ENCODE measurements around the gene RIC1.
A peak's percentile ranks its signal among the peaks of the same experiment; 100 is the strongest.
"Not testable (repeated sequence)": the region's sequence is repeated elsewhere in the genome, so short reads cannot be mapped to it uniquely, and the experiment has no call there.

The RIC1 gene

DNA sequence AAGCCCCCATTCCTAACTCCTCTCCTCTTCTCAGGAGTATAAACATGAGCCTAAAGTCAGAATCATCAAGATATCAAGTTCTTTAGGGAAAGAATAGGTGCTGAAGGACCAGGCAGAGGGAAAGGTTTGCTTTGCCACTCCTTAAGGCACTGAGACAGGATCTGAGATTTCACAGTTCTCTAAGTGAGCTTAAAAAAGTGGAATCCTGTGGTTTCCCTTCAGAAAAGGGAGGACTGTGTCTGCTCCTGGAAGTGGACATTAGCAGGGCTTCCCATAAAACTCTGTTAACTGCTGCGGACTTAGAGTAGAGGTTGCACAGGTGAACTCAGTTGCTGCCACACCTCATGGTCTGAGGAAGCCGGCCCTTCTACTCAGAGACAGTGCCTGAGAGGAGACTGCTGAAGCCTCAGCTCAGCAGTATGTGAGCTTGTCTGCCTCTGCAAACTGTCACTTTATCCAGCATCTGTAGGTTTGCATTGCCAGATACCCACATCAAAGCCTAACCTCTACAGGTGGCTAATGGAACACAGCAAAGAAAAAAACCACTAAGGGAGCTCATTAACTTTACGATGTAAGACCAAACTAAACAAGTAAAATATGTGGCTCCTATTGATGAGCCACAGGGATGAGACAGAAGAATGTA, 42.9 kb downstream of the RIC1 start:
- DNase-seq: peak; percentile 33

DNA sequence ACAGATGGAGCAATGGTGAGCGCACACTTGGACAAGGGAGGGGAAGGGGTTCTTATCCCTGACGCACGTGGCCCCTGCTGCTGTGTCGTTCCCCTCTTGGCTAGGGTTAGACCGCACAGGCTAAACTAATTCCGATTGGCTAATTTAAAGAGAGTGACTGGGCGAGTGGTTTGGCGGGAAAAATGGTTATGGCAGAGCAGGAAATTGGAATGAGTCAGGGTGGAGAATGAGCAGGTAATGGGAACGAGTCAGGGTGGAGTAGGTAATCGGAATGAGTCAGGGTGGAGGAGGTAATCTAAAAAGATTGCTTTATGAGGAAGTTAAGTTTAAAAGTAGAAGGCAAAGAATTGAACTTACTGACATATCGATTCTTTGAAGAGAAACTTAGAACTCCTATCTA, 46.1 kb downstream of the RIC1 start:
- DNase-seq: not testable (repeated sequence)

DNA sequence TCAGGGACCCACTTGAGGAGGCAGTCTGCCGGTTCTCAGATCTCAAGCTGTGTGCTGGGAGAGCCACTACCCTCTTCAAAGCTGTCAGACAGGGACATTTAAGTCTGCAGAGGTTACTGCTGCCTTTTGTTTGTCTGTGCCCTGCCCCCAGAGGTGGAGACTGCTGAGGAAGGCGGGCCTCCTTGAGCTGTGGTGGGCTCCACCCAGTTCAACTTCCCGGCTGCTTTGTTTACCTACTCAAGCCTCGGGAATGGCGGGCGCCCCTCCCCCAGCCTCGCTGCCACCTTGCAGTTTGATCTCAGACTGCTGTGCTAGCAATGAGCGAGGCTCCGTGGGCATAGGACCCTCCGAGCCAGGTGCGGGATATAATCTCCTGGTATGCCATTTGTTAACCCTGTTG, 54.7 kb downstream of the RIC1 start:
- DNase-seq: not testable (repeated sequence)

DNA sequence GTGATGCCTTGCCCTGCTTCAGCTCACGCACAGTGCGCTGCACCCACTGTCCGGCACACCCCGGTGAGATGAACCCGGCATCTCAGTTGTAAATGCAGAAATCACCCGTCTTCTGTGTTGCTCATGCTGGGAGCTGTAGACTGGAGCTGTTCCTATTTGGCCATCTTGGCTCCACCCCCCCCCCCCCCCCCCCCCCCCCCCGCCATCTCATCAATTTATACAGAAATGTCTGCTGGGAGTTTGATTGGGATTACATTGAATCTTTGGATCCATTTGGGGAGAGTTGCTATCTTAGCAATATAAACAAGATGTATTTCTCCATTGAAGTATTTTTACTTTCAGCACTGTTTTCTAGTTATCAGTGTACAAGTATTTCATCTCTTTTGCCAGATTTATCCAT, 55.2 kb downstream of the RIC1 start:
- DNase-seq: no peak

DNA sequence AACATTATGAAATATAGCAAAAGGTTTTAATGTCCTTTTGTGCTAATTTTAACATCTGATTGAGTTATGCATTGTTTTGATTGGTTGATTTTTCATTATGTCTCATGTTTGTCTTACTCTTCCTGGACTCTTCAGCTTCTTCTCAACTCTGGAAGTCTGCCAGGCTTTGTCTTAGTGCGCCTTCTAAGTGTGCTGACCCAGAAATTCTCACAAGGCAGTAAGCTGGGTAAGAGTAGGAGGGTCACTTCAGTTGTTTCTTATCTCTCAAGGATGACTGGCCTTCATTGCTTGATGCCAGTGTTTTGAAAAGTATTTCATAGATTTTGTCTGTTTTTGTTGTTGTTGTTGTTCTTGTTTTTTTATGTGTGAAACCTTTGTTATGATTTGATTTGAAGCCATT, 59.2 kb downstream of the RIC1 start:
- no peak for DNase-seq

DNA sequence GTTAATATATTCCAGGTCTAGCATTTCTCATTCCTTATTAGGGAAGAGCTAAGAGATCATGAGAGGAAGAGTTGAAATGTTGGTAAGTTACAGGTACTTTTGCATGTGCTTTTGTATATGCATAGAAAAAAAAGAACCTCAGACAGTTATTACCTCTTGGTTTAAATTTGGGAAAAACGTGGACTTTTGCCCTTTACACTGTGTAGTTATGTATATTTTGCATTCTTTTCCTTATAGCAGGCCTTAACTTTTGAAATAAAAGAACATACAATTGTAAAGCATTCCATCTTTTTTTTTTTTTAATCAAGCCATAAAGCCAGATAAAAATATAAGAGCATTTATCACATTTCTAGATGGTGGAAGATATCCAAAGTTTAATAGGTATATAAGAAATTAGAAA, 61.4 kb downstream of the RIC1 start:
- no peak for DNase-seq

DNA sequence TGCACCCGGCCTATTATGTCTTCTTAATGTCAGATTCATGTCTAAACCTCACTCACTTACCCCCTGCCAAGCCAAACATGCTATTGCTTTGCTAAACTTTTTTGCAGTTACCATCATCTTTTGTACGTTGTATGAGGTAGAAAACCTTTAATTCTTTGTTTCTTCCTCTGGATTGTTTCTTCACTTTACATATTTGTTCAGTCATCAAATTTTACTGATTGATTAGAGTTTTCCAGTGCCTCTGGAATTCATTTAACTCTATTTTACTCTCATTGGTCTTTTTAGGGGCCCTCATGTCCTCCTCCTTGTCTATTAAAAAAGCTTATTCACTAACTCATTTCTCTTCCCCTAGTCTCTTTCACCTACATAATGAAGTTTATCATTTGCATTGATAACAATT, 67.0 kb downstream of the RIC1 start:
- DNase-seq: no peak

DNA sequence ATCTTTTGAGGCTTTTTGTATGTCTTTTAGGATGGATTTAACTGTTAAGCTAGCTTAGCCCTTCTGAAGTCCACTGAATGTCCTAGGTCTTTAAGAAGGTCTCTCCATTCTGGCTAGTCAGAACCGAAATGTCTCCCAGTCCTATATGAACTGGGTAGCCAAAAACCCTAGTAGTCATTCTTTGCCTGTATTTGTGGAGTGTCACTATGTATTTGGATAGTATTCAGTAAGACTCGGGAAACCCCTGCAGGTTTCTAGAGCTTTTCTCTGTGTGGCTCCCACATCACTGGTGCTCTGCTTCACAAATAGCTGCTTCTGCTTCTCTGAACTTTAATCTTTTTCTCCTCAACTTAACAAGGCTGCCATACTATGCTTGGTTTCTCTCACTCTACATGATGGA, 68.0 kb downstream of the RIC1 start:
- no peak for DNase-seq

DNA sequence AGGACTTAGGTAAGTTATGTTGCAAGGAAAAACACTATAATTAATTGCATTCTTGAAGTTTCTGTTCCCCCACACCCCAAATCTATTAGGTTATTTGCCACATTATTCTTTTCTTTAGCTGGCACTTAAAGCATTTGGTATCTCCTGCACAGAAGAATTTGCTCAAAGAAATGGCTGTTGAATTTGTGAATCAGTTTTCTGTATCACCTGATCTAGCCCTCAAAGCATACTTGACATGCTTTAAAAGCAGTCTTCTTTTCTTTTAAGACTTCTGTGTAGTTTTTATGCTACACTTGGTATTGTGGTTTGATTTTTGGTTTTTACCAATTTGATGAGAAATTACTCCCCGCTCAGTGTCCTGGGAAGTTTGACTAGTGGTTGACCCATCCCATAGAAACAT, 69.1 kb downstream of the RIC1 start:
- DNase-seq: no peak

DNA sequence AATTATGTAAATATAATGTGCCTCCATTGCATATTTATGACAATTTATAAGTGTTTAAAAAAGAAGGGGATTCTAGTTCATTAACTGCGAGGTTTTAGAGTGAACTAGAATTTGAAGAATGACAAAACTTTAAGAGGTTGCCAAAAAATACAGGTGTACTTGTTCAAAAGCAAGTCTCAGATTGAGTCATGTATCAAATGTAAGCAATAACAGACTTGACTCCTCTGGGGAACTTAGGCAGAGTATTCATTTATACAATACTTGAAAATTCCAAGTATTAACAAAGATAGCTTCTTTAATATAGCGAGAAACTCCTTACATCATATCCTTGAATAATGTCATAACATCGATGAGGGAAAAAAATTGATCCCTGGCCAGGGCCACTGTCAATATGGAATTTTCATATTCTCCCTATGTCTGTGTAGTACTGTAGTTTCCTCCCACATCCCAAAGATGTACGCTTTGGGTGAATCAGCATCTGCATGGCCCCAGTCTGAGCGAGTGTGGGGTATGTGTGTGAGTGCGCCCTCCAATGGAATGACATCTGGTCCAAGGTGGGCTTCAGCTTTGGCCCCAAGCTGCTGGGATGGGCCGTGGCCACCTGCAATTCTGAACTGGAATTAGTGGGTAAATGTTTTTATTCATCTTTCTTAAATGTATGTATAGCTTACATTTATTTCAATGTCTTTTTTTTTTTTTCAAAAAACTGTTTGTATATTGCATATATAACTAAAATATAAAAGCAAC, 70.1 kb downstream of the RIC1 start:
- DNase-seq: no peak

DNA sequence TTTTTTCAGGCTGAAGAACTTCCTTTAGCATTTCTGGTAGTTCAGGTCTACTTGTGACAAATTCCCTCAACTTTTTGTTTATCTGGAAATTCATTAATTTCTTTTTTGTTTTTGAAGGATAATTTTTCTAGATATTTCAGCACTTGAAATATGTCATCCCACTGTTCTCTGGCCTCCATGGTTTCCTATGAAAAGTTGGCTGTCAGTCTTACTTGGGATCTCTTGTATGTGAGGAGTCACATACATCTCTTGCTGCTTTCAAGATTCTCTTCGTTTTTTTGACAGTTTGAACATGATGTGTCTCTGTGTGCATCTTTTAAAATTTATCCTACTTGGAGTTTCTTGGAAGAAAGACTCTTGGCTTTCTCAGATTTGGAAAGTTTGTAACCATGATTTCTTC, 79.5 kb downstream of the RIC1 start:
- no peak for DNase-seq

DNA sequence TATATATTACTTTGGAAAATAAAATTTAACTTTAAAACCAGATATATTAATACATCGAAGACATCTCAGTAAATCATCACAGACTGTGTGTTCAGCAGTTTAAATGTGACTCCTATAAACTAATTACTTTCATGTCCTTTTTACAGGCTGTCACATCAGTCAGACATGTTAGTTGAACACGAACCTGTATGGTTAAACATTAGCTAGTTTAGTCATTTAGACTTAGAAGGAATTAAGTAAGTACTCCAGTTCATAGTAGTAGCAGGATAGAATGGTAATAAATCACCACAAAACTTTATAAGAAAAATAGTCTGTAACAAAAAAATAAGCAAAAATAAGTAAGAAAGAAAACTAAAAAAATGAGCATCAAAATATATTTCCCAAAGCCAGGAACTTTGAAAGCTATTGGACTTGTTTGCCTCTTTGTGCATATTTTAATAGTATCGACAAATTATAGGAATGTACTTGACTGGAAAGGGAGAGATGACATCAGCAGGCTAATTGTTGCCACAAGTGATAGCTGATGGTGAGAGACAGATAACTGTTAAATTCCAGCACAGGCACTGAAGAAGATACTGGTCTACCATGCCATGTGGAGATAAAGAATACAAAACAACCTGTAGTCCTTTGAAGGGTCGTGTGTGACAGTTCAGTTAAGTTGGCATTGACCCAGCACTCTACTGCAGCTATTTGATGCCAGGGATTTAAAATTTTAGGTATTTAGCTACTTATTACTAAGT, 83.9 kb downstream of the RIC1 start:
- DNase-seq: no peak

DNA sequence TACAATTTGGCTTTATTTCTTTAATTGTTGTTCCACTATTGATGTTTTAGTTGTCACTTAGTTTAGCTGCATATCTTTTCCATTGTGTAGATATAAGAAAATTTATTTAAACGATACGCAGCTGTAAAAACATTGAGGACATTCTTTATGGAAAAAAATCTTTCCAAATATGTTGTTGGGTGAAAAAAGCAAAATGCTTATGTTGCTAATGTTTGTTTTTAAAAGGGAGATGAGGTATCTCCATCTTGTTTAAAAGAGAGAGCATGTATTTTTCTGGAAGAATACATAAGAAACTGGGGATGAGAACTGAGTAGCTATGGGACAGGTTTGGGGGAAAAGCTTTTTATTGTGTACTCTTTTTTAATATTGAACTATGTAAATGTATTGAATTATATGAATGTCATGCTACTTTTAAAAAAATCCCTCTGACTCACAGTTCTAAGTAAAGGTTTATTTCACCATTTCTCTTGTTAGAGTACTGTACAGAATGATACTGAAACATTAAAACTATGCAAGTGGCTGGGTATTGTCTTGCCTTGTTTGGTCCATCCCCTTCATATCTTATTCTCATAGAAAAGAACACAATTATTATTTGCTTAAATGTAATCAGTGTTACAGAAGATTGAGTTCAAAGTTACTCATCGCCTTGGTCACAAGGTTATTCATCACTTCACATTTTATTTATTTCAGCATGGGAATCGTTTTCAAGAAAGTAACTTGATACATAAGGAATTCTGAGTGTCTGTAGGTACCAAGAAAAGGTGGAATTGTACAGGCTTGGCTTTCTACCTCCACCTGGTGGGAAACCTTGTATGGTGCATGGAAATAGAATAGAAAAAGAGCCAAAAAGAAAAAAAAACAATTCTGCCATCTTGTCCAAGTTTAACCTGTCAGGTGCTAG, 85.8 kb downstream of the RIC1 start:
- peak; percentile 45 for DNase-seq

DNA sequence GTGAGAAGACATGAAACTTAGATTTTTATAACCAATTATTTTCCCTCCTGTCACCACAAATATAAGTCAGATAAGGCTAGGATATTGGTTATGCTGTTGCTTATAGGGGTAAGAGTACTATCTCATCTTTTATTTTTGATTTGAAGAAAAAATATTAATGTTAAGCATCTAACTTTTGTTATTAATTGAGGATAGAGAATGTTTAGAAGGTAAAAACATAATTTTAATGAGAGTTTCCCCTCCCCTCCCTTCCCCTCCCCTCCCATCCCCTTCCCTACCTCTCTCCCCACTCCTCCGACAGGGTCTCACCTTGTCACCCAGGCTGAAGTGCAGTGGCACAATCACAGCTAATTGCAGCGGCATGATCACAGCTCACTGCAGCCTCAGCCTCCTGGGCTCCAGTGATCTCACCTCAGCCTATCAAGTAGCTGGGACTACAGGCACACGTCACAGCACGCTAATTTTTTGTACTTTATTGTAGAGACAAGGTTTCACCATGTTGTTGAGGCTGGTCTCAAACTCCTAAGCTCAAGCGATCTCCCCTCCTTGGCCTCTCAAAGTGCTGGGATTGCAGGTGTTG, 86.7 kb downstream of the RIC1 start:
- DNase-seq: no peak

DNA sequence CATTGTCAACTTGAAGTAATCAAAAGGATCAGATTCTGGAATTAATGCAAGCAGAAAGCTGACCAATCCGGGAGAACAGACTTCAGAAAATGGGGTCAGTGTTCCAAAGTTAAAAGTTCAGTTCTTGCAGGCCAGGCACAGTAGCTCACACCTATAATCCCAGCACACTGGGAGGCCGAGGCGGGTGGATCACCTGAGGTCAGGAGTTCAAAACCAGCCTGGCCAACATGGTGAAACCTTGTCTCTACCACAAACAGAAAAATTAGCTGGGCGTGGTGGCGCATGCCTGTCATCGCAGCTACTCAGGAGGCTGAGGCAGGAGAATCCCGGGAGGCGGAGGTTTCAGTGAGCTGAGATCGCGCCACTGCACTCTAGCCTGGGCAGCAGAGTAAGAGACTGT, 88.5 kb downstream of the RIC1 start:
- DNase-seq: not testable (repeated sequence)

DNA sequence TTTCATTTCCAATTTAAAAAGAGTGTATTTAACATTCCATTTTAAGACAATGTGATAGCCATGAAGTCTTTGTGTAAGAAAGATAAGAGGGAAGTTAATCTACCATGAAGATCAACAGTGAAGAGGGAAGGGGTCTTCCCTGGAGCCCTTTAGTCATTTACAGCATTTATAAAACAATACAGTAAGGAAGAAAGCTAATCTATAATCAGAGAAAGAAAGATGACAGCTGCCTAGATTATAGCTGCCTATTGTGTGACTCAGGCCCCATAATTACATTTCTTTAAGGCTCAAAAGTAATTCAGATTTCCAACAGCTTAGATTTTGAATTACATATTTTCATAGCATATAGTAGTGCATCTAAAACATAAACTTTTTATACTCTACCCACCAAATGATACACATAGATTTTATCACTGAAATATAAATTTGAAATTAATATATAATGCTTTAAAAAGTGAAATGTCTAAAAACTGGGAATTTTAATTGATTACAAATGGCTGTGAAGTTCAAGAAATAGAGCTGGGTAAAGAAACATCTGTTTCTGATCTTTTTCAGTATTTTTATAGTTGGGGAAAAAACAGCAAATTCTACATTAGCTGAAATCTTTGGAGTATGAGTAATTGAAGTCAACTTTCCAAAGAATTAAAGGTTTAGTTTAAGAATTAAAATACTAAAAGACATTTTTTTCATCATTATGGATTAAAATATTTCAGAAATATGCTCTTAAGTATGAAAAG, 89.6 kb downstream of the RIC1 start:
- DNase-seq: no peak

DNA sequence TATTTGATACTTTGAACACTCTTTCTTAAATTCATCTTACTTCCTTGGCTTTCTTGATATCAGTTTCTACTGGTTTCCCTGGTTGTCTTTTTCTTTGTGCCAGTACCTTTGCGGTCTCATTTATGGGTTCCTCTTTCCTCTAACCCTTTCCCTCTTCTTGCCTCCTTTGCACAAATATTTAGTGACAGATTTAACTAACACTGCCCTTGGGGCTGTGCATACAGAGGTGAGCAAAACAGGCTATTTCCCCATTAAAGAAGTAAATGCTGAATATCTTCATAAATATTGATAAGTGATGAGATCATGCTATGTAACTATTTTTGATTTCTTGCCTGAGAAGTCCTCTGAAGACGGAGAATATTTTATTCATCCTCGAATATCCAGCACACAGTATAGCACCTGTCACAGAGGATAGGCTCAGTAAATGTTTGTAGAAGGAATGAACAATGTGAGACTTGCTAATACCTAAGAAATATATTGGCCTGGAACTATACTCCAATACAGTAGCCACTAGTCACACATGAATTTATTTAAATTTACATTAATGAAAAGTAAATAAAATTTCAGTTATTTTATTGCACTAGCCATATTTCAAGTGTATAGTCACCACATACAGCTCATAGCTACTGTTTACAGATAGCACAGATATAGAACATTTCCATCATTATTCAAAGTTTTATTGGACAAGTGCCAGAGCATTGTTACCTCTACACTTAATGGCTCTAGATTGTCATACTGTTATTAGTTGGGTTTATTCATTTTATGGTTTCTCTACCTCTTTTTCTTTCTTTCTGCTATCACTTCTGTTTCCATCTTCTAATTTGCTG, 90.4 kb downstream of the RIC1 start:
- no peak for DNase-seq

DNA sequence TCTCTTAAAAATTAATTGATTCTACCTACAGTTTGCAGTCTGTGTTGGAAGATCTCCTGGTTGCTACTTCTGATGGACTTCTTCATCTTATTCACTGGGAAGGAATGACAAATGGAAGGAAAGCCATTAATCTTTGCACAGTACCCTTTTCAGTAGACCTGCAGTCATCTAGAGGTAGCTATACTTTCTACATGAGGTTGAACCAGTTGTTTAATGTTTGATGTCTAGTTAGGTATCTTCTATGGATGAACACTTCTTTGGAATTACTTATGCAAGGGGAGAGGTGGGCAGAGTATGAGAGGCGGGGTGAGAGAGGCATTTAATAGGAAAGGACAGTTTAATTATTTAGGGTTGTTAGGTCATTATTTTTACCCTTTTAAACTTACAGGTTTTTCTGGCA, 91.2 kb downstream of the RIC1 start:
- no peak for DNase-seq

DNA sequence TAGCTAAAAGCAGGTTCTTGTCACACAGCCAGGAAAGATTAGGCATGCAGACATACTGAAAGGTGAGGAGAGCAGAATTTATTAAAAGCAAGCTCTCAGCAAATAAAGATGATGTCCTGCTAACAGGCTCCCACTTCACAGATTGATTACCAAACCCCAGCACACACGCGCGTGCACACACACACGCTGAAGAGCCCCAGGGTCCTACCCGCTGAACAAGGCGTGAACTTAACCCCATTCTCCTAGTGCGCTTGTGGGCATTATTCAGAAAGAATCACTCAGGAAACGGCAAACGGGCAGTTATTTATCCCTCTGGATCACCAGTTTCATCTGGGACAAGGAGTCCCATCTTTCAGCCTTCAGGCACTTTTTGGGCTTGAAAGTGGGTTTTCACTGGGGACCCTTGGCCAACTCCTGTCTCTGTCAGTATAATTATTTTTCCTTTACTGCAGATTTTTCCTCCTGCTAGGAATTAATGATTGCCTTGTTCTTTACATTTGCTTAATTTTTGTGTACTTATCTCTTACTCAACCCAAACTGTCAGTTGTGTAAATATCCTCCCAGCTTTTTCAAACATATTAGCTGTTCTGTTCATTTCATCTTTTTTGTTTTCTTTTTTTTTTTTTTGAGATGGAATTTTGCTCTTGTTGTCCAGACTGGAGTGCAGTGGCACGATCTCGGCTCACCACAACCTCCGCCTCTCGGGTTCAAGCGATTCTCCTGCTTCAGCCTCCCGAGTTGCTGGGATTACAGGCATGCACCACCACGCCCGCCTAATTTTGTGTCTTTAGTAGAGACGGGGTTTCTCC, 92.6 kb downstream of the RIC1 start:
- DNase-seq: no peak

DNA sequence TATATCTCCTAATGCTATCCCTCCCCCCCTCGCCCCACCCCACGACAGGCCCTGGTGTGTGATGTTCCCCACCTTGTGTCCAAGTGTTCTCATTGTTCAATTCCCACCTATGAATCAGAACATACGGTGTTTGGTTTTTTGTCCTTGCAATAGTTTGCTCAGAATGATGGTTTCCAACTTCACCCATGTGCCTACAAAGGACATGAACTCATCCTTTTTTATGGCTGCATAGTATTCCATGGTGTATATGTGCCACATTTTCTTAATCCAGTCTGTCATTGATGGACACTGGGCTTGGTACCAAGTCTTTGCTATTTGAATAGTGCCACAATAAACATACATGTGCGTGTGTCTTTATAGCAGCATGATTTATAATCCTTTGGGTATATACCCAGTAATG, 93.8 kb downstream of the RIC1 start:
- not testable (repeated sequence) for DNase-seq
